BE2C (cell line): Measurements from ENCODE around the gene KIAA0319L.

Experiments
- DNase-seq: peaks from one replicate; pipeline ENCODE4 v3.0.0-alpha.2; 2020
- H3K27me3 ChIP-seq: fragments of 250-450 bp; sonication (Bioruptor Pico); 2 replicates; pipeline ENCODE4 v1.5.1; 2020; ENCODE audit warnings: mild to moderate bottlenecking
- H3K36me3 ChIP-seq: fragments of 250-450 bp; sonication (Bioruptor Pico); 2 replicates; pipeline ENCODE4 v1.5.1; 2020; ENCODE audit warnings: mild to moderate bottlenecking
- H3K4me1 ChIP-seq: fragments of 250-450 bp; sonication (Bioruptor Pico); 2 replicates; pipeline ENCODE4 v1.5.1; 2020
- H3K4me3 ChIP-seq: 2 replicates; pipeline ENCODE4 v1.5.1; 2011; ENCODE audit warnings: low read depth, low read length
- H3K9me3 ChIP-seq: fragments of 250-450 bp; sonication (Bioruptor Pico); 2 replicates; pipeline ENCODE4 v1.5.1; 2020
- CTCF ChIP-seq: IDR thresholded peaks from 2 replicates; pipeline ENCODE4 v1.5.1; 2012; ENCODE audit warnings: mild to moderate bottlenecking, low read depth, low read length

KIAA0319L gene

GRCh38 chr1:35561297-35561971 lies 4.2 kb upstream of the KIAA0319L start:
- no peaks in the 10 kb centered on the region for H3K27me3 ChIP-seq

GRCh38 chr1:35560256-35561225 lies 3.3 kb upstream of the KIAA0319L start:
- no peak for TF ChIP-seq CTCF
- Histone ChIP-seq H3K4me1 (no peaks in the 10 kb centered on the region), H3K36me3 (peaks cover 6% of the 10 kb centered on the region), H3K9me3 (no peaks in the 10 kb centered on the region), H3K27me3 (no peaks in the 10 kb centered on the region), H3K4me3 (no peak overlapping the region)
- DNase-seq, result no peak

More at GRCh38 chr1:35561297-35561971, 4.2 kb upstream of the KIAA0319L start:
- no peaks in the 10 kb centered on the region for H3K9me3 ChIP-seq
- no peak for DNase-seq
- no peak overlapping the region for H3K4me3 ChIP-seq
- no peaks in the 10 kb centered on the region for H3K4me1 ChIP-seq
- no peak for TF ChIP-seq CTCF
- peaks cover 6% of the 10 kb centered on the region for H3K36me3 ChIP-seq

- Histone ChIP-seq H3K9me3 (no peaks in the 10 kb centered on the region), H3K4me1 (no peaks in the 10 kb centered on the region; the same call in 1 of the 2 replicates), H3K36me3 (peaks cover 5% of the 10 kb centered on the region), H3K27me3 (no peaks in the 10 kb centered on the region), H3K4me3 (no peak overlapping the region)
- DNase-seq, result no peak
- no peak for TF ChIP-seq CTCF
These were observed 2.2 kb upstream of the KIAA0319L start for GRCh38 chr1:35559317-35559944.

- H3K27me3 ChIP-seq, result no peaks in the 10 kb centered on the region
- no peak for TF ChIP-seq CTCF
- peaks cover 2% of the 10 kb centered on the region for H3K36me3 ChIP-seq
- H3K4me1 ChIP-seq, result peaks cover 2% of the 10 kb centered on the region; the same call in 1 of the 2 replicates
- no peaks in the 10 kb centered on the region for H3K9me3 ChIP-seq
- DNase-seq, result no peak
- peak overlapping the region; percentile 81 for H3K4me3 ChIP-seq
These were observed 1.4 kb upstream of the KIAA0319L start for GRCh38 chr1:35558374-35559316.

GRCh38 chr1:35557611-35558373 lies 589 bp upstream of the KIAA0319L start, which contains the start of gene NCDN:
Gene NCDN (plus strand): TSS chr1:35557799. CDS start chr1:35558191, 392 bp downstream.
- TF ChIP-seq CTCF, result no peak
- Histone ChIP-seq H3K36me3 (peaks cover 2% of the 10 kb centered on the region), H3K4me1 (peaks cover 2% of the 10 kb centered on the region; the same call in 1 of the 2 replicates), H3K9me3 (no peaks in the 10 kb centered on the region), H3K4me3 (peak within 1 kb of the TSS; percentile 81), H3K27me3 (no peaks in the 10 kb centered on the region)
- peak; percentile 94 for DNase-seq
